Measurements from ENCODE around the gene DPP9. TPM values are rescaled to one million over a fixed set of nuclear protein-coding genes. Genes with fewer than 3 reads are reported as not detected.
A peak's percentile ranks its signal among the peaks of the same experiment; 100 is the strongest.

Gene DPP9
- total and polyA plus RNA-seq, 2 of the 8 experiments (the other 6 are each of a cell fraction or from before 2014, with no cell fraction given): 11.6 to 40.7 TPM

DNA sequence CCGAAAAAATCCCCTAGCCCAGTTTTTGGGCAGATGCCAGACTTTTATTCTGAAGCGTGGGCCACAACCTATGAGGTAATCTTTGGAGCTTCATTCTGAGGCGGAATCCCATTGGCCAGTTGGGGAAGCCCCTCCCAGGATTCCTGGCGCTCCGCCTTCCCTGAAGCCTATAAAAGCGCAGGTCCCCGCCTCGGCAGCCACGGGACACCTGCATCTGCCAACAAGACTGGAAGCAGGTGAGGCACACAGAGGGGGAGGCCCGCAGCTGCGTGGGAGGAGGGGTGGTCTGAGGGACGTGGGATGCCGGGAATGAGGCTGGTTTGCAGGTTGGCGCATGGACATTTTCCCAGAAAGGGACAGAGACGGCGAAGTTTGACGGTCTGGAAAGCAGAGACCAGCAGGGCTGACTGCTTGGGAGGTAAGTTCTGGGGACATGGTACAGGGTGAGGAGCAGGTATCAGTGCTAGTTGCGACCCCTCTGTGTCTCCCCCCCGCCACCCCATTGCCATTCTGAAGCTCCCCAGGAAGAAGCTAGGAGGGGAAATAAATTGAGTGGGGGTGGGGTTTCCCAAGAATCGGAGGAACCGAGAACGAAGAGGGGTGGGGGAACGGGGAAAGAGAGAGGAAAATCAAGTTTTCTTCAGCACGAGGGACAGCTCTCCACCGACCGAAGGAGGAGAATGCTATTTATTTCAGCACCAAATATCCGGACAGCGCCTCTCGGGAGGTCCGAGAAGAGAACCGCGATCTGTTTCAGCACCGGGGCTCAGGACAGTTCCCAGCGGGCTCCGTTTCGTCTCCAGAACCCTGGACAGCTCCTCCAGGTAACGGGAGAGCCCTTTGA is 45.5 kb upstream of the DPP9 start (continued):
- TF ChIP-seq CTCF (IDR thresholded peaks at IDR 0.05; ENCODE audit: control extremely low read depth in 1 of 3, insufficient read depth in 1 of 3, low read depth in 1 of 3, low read length in 3 of 3) (no peak), GABPA (IDR thresholded peaks at IDR 0.05; ENCODE audit: borderline replicate concordance, insufficient read depth, low read length) (peak; percentile 53; the same call in 1 of the 2 replicates), KDM4A (IDR thresholded peaks at IDR 0.05; ENCODE audit: low read depth, low read length, severe bottlenecking) (no peak)
